Adipocyte (in vitro differentiated cells): ENCODE measurements around the gene EIF4E2.

Source experiments
- DNase-seq: peaks from one replicate; pipeline ENCODE4 v3.0.0-alpha.2; 2015; ENCODE audit warnings: low read depth
- H3K27me3 ChIP-seq: replicated peaks from 2 replicates; pipeline ENCODE4 v1.7.0; 2013; ENCODE audit warnings: mild to moderate bottlenecking, low read length, moderate library complexity; ENCODE audit not compliant: control insufficient read depth, insufficient read depth
- H3K36me3 ChIP-seq: 2 replicates; pipeline ENCODE4 v1.7.0; 2013; ENCODE audit warnings: low read length, mild to moderate bottlenecking, moderate library complexity; ENCODE audit not compliant: control insufficient read depth, insufficient read depth, severe bottlenecking
- H3K4me1 ChIP-seq: 2 replicates; pipeline ENCODE4 v1.7.0; 2013; ENCODE audit warnings: mild to moderate bottlenecking, low read length, moderate library complexity; ENCODE audit not compliant: control insufficient read depth, insufficient read depth
- H3K4me3 ChIP-seq: 2 replicates; pipeline ENCODE4 v1.7.0; 2013; ENCODE audit warnings: mild to moderate bottlenecking, low read length, moderate library complexity
- H3K9ac ChIP-seq: 2 replicates; pipeline ENCODE4 v1.7.0; 2013; ENCODE audit warnings: mild to moderate bottlenecking, low read length, moderate library complexity
- H3K9me3 ChIP-seq: 2 replicates; pipeline ENCODE4 v1.7.0; 2013; ENCODE audit warnings: mild to moderate bottlenecking, low read length, moderate library complexity; ENCODE audit not compliant: control insufficient read depth

EIF4E2 gene

DNA sequence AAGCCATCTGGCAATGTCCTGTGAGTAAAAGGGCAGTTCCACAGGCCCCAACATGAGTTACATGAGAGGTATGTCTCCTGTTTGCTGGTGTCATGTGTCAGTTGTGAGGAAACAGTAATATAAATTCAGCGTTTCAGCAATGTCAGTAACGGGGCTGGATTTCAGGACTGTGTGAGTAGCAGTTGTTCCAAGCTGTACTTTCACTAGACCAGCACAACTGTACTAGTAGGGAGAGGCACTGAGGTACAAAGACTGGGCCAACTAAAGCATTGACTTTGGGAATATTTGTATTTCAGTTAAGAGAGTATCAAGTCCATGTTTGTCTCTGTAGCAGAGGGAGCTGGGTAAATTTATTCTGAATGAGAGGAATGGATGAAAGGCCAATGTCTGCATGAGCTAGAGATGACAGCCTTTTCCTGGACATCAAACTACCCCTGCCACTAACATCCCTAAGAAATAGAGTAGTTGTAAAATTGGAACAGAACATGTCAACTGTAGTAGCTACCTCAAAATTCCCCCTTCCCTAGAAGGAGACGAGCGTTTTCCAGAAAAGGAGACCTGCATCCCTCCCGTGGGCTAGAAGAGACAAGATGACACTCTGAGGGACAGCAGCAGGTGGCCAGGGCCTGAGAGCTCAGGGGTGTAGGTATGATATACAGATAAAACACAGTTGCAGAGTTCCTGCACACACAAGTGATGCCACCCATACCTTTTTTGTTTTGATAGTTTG, 24.4 kb downstream of the EIF4E2 start:
- peaks cover 34% of the 10 kb centered on the region for H3K36me3 ChIP-seq
- H3K9ac ChIP-seq = peak overlapping the region; percentile 32
- H3K4me1 ChIP-seq = peaks cover 28% of the 10 kb centered on the region
- no peaks in the 10 kb centered on the region for H3K9me3 ChIP-seq
- no peak overlapping the region for H3K4me3 ChIP-seq
- peak; percentile 88 for DNase-seq
- H3K27me3 ChIP-seq = no peaks in the 10 kb centered on the region

DNA sequence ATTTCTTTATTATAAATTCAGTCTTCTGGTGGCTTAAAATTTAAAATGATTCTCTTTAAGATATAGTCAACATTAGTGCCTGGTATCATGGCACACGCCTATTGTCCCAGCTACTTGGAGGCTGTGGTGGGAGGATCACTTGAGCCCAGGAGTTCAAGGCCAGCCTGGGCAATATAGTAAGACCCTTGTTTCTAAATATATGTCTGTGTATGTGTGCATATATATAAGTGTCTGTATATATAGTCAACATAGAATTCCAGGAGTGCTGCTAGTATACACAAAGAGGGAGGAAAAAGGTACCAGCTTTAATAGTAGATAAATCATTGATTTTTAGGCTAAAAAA, 24.9 kb downstream of the EIF4E2 start:
- Histone ChIP-seq H3K9ac (no peak overlapping the region), H3K36me3 (peaks cover 32% of the 10 kb centered on the region), H3K4me3 (no peak overlapping the region), H3K27me3 (no peaks in the 10 kb centered on the region), H3K9me3 (no peaks in the 10 kb centered on the region), H3K4me1 (peaks cover 28% of the 10 kb centered on the region)
- DNase-seq = no peak

DNA sequence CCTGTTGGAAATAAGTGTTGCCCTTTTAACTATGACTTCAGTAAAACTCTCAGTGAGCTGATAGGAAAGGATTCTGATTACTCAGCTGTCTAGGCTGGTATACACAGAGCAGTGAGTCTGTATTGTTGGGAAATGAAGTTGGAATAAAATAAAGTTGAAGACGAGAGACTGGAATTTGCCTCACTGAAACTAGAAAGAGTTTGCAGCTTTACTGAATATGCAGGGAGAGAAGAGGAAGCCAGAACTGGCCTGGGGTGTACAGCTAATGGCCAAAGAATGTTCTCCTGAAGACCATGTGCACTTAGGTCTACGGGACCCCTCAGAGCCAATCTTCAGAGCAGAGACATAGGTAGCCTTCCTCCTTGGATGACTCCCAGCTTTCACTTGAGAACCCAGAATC, 26.5 kb downstream of the EIF4E2 start:
- Histone ChIP-seq H3K4me3 (no peak overlapping the region), H3K4me1 (peaks cover 20% of the 10 kb centered on the region), H3K36me3 (peaks cover 41% of the 10 kb centered on the region), H3K27me3 (no peaks in the 10 kb centered on the region), H3K9ac (no peak overlapping the region), H3K9me3 (no peaks in the 10 kb centered on the region)
- DNase-seq = peak; percentile 64

DNA sequence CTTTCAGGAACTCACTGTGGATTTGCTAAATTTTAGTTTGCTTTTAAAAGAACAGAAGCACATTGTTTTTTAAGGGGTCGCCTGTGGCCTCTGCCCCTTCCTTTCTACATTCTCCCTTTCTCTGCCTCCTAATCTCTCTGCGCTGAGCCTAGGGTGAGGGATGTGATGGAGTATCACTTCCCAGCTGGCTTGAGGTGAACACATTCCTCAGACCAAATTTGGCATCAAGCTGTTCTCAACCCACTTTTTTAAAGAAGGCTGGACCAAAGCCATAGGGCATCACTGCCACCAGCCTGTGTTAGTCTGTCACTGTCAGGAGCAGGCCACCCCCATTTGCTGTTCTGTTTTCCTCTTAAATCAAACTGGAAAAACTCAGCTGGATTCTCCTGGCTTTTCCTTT, 27.4 kb downstream of the EIF4E2 start:
- no peak overlapping the region for H3K4me3 ChIP-seq
- H3K36me3 ChIP-seq = peaks cover 45% of the 10 kb centered on the region
- no peaks in the 10 kb centered on the region for H3K27me3 ChIP-seq

DNA sequence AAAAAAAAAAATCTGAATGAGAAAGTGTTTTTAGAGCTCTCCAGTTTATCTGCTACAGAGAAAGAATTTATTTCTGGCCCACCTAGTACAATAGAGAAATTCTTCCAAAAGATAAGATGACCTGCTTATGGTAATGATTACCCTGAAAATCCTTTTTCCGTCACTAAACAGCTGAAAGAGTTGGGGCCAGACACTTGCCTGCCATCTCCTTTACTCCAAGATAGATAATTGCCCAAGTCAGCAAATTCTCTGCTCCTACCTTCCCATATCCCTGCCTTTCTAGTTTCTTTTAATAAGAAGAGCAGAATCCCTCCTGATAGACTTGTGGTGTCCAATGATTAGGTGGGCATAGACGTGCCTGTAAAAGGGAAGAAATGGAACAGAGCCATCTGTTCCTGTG, 28.1 kb downstream of the EIF4E2 start:
- Histone ChIP-seq H3K27me3 (no peaks in the 10 kb centered on the region), H3K9me3 (no peaks in the 10 kb centered on the region), H3K4me1 (peaks cover 20% of the 10 kb centered on the region), H3K4me3 (no peak overlapping the region), H3K36me3 (peaks cover 45% of the 10 kb centered on the region), H3K9ac (no peak overlapping the region)
- no peak for DNase-seq

More for the DNA sequence above, 27.4 kb downstream of the EIF4E2 start:
- DNase-seq = no peak
- no peaks in the 10 kb centered on the region for H3K9me3 ChIP-seq
- H3K4me1 ChIP-seq = peaks cover 20% of the 10 kb centered on the region
- no peak overlapping the region for H3K9ac ChIP-seq

DNA sequence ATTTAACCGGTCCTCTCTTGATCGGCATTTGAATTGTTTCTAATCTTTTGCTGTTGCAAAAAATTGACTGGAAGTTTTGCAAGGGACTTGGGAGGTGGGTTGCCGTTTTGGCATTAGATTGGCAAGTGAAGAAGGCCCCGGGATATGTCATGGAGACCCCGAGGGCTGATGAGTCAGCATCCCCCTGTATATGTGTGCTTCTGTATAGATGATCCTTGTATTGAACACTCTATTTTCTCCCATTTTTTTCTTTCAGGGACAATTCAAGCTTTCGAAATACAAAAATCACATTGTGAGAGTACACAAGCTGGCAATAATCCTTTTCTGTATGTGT, 30.1 kb downstream of the EIF4E2 start:
- Histone ChIP-seq H3K4me3 (no peak overlapping the region), H3K4me1 (peaks cover 14% of the 10 kb centered on the region), H3K9me3 (no peaks in the 10 kb centered on the region), H3K27me3 (no peaks in the 10 kb centered on the region), H3K36me3 (peaks cover 33% of the 10 kb centered on the region), H3K9ac (no peak overlapping the region)
- no peak for DNase-seq

DNA sequence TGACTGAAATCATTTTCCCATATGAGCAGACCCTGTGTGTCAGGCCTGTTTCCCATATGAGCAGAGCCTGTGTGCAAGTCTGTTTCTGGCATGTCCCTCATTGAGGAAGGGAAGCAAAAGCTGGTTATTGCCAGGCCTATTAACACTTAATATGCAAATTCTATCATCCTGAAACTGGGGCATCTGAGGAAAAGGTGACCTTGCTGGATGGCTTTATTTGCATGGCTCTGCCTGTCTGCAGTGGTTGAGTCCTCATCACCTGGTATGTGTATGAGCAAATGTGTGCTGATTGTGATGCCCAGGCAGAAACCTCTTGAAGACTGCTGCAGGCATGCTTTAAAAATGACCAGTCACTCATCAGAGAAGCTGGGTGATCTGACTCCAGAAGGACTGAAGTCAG, 31.2 kb downstream of the EIF4E2 start:
- Histone ChIP-seq H3K4me1 (peaks cover 8% of the 10 kb centered on the region), H3K36me3 (peaks cover 33% of the 10 kb centered on the region), H3K4me3 (no peak overlapping the region), H3K27me3 (no peaks in the 10 kb centered on the region), H3K9me3 (no peaks in the 10 kb centered on the region), H3K9ac (no peak overlapping the region)
- no peak for DNase-seq

DNA sequence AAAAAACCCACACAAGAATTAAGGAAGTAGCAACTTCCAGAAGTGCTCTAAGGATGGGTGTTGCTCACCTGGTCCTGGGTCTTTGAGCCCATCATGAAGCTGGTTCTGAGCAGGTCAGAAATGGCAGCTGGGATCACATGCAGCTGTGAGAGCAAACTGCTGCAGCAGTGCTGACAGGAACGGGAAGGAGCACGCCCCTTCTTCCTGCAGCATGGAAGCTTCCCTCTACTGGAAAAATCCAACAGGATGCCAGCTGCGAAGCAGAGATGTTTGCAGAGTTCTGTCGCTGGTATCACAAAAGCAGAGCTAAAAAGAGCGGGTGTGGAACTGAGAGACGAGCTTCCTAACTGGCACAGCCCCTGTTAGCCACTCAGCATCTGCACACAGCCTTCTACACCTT, 33.7 kb downstream of the EIF4E2 start:
- Histone ChIP-seq H3K27me3 (no peaks in the 10 kb centered on the region), H3K9ac (no peak overlapping the region)

DNA sequence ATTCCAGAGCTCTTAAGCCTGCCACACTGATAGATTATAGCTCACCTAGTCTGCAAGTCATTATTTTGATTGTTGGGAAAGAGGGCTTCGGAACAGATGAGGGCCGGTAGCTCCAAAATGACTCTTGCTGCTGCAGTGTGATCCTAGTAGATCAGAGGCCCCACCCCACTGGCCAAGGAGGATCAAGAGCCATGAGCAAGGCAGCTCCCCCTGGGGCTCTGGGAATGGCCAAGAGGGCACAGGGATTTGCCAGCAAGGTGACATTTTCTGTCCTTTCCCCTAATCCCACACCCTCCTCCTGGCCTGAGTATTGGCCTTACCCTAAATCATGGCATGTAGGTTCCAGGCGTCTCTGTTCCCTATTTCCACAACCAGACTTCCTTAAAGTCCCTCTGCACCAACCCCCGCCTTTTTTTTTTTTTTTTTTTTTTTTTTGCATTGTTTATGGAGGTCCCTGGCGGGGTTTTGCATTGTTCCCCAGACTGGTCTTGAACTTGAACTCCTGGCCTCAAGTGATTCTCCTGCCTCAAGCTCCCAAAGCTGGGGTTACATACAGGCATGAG, 36.5 kb downstream of the EIF4E2 start:
- DNase-seq = no peak
- H3K36me3 ChIP-seq = peaks cover 14% of the 10 kb centered on the region
- H3K9me3 ChIP-seq = no peaks in the 10 kb centered on the region
- no peak overlapping the region for H3K9ac ChIP-seq
- peaks cover 13% of the 10 kb centered on the region for H3K4me1 ChIP-seq
- no peak overlapping the region for H3K4me3 ChIP-seq
- no peaks in the 10 kb centered on the region for H3K27me3 ChIP-seq

More for the DNA sequence above, 33.7 kb downstream of the EIF4E2 start:
- Histone ChIP-seq H3K4me3 (no peak overlapping the region), H3K36me3 (peaks cover 33% of the 10 kb centered on the region), H3K4me1 (peaks cover 8% of the 10 kb centered on the region), H3K9me3 (no peaks in the 10 kb centered on the region)
- DNase-seq = no peak

DNA sequence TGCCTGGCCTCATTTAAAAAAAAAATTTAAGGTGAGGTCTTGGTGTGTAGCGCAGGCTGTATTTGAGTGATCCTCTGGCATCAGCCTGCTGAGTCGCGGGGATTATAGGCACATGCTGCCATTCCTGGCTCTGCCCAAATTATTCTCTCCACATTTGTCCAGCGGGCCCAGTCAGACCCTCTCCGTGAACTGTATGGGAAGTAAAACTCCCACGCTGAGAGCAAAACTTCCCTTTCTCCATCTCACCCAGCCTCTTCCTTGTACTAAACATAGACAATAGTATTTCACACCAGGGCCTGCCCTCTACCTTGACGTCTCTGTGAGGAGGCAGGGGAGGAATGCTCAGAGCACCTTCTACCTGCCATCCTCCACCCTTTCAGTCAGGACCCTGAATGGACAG, 37.0 kb downstream of the EIF4E2 start:
- H3K9ac ChIP-seq = no peak overlapping the region
- DNase-seq = no peak
- no peaks in the 10 kb centered on the region for H3K27me3 ChIP-seq
- peaks cover 13% of the 10 kb centered on the region for H3K4me1 ChIP-seq
- H3K36me3 ChIP-seq = peaks cover 9% of the 10 kb centered on the region
- H3K9me3 ChIP-seq = no peaks in the 10 kb centered on the region
- no peak overlapping the region for H3K4me3 ChIP-seq

DNA sequence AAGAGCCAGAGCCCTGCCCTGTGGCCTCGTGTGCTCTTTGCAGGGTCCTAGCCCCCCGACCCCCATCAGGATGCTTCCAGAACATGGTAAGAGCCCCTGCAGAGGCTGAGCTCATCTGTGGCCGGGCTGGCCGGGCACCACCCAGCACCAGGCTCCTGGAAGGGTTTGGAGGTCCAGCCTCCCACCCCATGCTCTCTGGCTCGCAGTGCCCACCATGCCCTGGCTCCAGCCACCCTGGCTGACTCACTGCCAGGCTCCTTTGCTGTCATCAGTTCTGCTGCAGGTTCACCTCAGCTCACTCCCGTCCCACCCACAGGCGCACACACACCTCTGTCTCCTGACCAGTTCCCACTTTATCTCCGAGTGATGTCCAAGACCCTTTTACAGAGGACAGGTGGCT, 37.5 kb downstream of the EIF4E2 start:
- no peak for DNase-seq
- Histone ChIP-seq H3K9me3 (no peaks in the 10 kb centered on the region), H3K27me3 (no peaks in the 10 kb centered on the region), H3K4me3 (no peak overlapping the region), H3K9ac (no peak overlapping the region), H3K4me1 (peaks cover 13% of the 10 kb centered on the region), H3K36me3 (peaks cover 6% of the 10 kb centered on the region)
